Body of pancreas (tissue), 4 donors: ENCODE results near the gene ASTN1. TPM values are rescaled to one million over a fixed set of nuclear protein-coding genes. Genes with fewer than 3 reads are reported as not detected.

Source experiments
- ATAC-seq: fragments of 150-250 bp; one replicate; pipeline ENCODE4 v1.9.1; 2016
- DNase-seq, 4 donors: peaks; one replicate each; pipeline ENCODE4 v3.0.0-alpha.2; 2019
- H3K27ac ChIP-seq, 4 donors: fragments of 200-600 bp; sonication (generic); 1 replicate in 3 of 4; 2 replicates in 1 of 4; pipeline versions ENCODE4 v1.5.1 to v1.6.1; 2016 to 2019; ENCODE audit warnings: mild to moderate bottlenecking in 1 of 4, mixed read lengths in 1 of 4, moderate library complexity in 1 of 4
- H3K27me3 ChIP-seq, 2 donors: fragments of 200-600 bp; sonication (generic); one replicate each; pipeline ENCODE4 v1.6.0; 2016; ENCODE audit warnings: mild to moderate bottlenecking in 1 of 2
- H3K36me3 ChIP-seq, 2 donors: fragments of 200-600 bp; sonication (generic); replicated peaks in 1 of 2; 2 replicates each; pipeline ENCODE4 v1.5.1; 2016; ENCODE audit warnings: low read depth in 2 of 2; ENCODE audit not compliant: insufficient read depth in 1 of 2
- H3K4me1 ChIP-seq: fragments of 200-600 bp; sonication (generic); one replicate; pipeline ENCODE4 v1.6.0; 2016
- H3K4me3 ChIP-seq, 2 donors: fragments of 200-600 bp; sonication (generic); 1 replicate in 1 of 2; 2 replicates in 1 of 2; pipeline ENCODE4 v1.5.1; 2016 to 2019
- H3K9me3 ChIP-seq, 3 donors: fragments of 200-600 bp; sonication (generic); 1 replicate in 2 of 3; 2 replicates in 1 of 3; pipeline ENCODE4 v1.5.1; 2016
- POLR2A ChIP-seq, 3 donors: fragments of 450-650 bp; IDR thresholded peaks; one replicate each; pipeline ENCODE4 v1.6.1; 2016; ENCODE audit warnings: antibody characterized with exemption in 3 of 3, mild to moderate bottlenecking in 2 of 3
- WGBS, 2 donors: methylation state at CpG; one replicate each; pipeline ENCODE4 v1.1.5; 2017; 5-methylcytosine and 5-hydroxymethylcytosine counted together
- intact Hi-C: fragments of 100-400 bp; cut with DNase I; formaldehyde crosslinking; loops from one replicate; pipeline ENCODE4 v1.15.1; 2023
- total RNA-seq, 2 donors: library from RNA; depleted of rRNA; stranded (reverse); fragments of >200 nt; gene quantifications; one replicate each; pipeline ENCODE4 v1.1.0, GENCODE V29; 2016
- TF ChIP-seq, protein P1 (sequence below), 7 experiments: fragments of 450-650 bp in 4 of 7; fragments of 200-600 bp in 3 of 7; sonication (generic) in 3 of 7; IDR thresholded peaks; one replicate each; pipeline ENCODE4 v1.5.1; 2016 to 2019; ENCODE audit warnings: antibody characterized with exemption in 7 of 7

Gene ASTN1
- total RNA-seq, 2 donors from 2014 or later: 0.66 to 0.78 TPM

DNA sequence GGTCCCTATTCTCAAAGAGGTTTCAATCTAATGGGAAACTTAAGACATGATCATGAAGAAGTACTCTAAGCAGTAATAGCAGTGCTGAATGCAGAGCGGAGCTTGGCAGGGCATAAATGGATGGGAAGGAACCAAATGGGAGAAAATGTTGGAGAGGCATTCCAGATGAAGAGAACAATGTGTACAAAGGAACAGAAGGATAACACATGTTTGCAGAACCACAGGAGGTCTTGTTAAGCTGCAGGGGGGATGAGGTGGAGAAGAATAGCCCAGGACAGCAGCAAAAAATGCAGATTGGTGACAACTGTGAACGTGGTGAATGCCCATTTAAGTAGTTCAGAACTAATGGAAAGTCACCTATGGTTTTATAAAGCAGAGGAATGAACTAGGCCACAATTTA lies 99.1 kb downstream of the ASTN1 start:
- Histone ChIP-seq H3K9me3 (no peaks in the 10 kb centered on the region), H3K27ac (no peak overlapping the region), H3K27me3 (no peaks in the 10 kb centered on the region), H3K36me3 (no peaks in the 10 kb centered on the region), H3K4me1 (no peaks in the 10 kb centered on the region), H3K4me3 (no peak overlapping the region)
- no peak for DNase-seq
- TF ChIP-seq, protein P1, sequence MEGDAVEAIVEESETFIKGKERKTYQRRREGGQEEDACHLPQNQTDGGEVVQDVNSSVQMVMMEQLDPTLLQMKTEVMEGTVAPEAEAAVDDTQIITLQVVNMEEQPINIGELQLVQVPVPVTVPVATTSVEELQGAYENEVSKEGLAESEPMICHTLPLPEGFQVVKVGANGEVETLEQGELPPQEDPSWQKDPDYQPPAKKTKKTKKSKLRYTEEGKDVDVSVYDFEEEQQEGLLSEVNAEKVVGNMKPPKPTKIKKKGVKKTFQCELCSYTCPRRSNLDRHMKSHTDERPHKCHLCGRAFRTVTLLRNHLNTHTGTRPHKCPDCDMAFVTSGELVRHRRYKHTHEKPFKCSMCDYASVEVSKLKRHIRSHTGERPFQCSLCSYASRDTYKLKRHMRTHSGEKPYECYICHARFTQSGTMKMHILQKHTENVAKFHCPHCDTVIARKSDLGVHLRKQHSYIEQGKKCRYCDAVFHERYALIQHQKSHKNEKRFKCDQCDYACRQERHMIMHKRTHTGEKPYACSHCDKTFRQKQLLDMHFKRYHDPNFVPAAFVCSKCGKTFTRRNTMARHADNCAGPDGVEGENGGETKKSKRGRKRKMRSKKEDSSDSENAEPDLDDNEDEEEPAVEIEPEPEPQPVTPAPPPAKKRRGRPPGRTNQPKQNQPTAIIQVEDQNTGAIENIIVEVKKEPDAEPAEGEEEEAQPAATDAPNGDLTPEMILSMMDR (IDR thresholded peaks at IDR 0.05): no peak
- no peak for TF ChIP-seq POLR2A (IDR thresholded peaks at IDR 0.05)
- WGBS, 2 donors: 49 to 56% methylated on average over 2 of the region's 2 CpGs
- intact Hi-C loops: no loop called here
- no peak for ATAC-seq

DNA sequence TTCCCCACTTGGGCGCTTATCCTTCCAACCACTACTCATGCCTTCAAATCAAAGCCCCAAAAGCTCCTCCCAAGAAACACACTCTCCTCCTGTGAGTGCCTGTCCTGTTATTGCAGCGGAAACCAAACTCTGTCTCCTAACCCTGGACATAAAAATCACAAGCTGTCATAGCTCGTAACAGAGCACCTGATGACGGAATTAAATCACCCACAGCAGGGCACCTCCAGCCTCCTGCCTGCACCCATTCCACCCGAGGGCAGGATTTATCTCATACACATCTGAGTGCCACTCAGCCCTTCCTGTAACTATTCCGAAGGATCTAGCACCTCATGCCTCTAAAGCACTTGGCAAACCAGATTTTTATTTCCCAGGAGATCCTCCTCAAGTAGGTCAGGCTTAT lies 100.9 kb downstream of the ASTN1 start:
- 64 to 81% methylated on average over 6 of the region's 6 CpGs for WGBS, 2 donors
- H3K9me3 ChIP-seq: no peaks in the 10 kb centered on the region

DNA sequence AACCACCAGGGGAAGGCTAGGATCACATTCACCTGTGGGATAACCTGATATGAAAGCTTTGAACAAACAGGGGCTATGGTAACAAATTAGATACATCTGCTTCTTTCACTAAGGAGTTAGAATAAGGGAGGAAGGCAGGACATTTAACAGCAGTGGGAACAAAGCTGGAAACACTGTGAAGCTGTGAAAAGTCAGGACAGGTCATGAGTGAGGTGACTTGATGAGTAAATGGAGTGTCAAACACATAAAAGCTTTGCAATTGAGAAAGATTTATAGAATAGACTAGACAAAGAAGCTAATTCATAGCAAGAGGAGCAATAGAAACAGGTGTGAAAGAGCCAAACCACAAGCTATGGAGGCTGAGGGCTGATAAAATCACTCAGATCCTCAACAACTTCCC lies 110.0 kb downstream of the ASTN1 start:
- intact Hi-C loops: no loop called here
- H3K4me3 ChIP-seq: no peak overlapping the region
- DNase-seq (no peak), ATAC-seq (no peak)
- no peaks in the 10 kb centered on the region for H3K36me3 ChIP-seq
- no peak for TF ChIP-seq POLR2A (IDR thresholded peaks at IDR 0.05)
- TF ChIP-seq, protein P1 (IDR thresholded peaks at IDR 0.05): no peak
- no peak overlapping the region for H3K27ac ChIP-seq
- H3K9me3 ChIP-seq: no peaks in the 10 kb centered on the region
- H3K4me1 ChIP-seq: no peaks in the 10 kb centered on the region
- H3K27me3 ChIP-seq: no peaks in the 10 kb centered on the region

More for the DNA sequence above, 100.9 kb downstream of the ASTN1 start:
- DNase-seq (no peak), ATAC-seq (no peak)
- Histone ChIP-seq H3K27ac (no peak overlapping the region), H3K36me3 (no peaks in the 10 kb centered on the region), H3K4me1 (no peaks in the 10 kb centered on the region), H3K27me3 (no peaks in the 10 kb centered on the region), H3K4me3 (no peak overlapping the region)
- intact Hi-C loops: no loop called here
- TF ChIP-seq POLR2A (IDR thresholded peaks at IDR 0.05): no peak
- TF ChIP-seq, protein P1 (IDR thresholded peaks at IDR 0.05): no peak

DNA sequence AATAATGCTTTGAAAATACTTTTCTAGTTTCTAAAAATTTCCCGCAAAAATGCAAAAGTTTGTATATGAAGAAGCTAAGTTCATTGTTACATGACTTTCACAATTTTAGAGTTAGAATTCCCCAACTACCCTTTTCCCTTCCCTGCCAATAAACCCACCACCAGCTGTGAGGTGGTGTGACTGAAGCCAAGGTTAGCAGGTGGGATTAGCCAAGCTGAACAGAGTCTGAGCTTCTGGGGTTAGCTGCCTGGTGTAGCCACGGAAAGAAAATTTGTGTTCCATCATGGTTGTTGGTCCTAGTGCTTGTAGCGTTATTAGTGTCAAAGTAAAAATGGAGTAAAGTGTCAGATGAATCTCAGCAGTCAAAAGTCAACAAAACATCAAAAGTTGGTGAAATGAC lies 110.9 kb downstream of the ASTN1 start:
- H3K27ac ChIP-seq: no peak overlapping the region
- H3K4me1 ChIP-seq: no peaks in the 10 kb centered on the region
- no peaks in the 10 kb centered on the region for H3K27me3 ChIP-seq
- WGBS, 2 donors: 73 to 79% methylated on average over 3 of the region's 3 CpGs
- H3K36me3 ChIP-seq: no peaks in the 10 kb centered on the region
- TF ChIP-seq, protein P1 (IDR thresholded peaks at IDR 0.05): no peak
- no peak for TF ChIP-seq POLR2A (IDR thresholded peaks at IDR 0.05)
- DNase-seq: no peak
- intact Hi-C loops: no loop called here
- H3K4me3 ChIP-seq: no peak overlapping the region
- no peaks in the 10 kb centered on the region for H3K9me3 ChIP-seq
- ATAC-seq: no peak

DNA sequence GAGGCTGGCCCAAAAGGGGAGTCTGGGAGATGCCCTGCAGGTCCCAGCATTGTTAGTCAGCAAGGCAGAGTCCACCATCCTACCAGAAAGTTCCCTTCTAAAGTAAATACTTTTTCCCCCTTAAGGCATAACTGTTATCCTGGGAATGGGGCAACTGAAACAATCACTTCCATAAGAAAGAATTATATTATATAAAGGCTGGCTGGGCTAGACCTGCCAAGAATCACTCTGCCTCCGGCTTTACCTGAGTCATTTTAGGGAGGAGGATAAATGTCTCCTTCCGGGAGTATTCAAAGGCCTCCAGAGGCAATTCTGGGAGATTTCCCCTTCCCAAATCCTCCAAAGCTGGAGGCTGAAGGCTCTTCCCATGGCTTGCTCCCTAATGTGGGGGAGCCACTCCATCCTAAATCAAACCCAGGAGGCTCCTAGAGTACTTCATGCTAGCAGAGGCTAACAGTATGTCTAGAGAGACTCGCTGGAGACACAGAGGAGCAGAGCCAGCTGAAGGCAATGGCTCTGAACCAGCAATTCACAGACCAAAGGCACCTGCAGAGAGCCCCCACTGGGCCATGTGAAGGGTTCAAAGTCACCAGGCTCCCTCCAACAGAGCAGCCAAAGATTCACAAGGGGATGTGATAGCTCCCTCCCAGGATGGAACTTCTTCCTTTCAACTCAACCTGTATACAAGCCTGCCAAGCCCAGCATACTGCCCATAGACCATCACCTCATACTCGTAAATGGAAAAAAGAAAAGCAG lies 116.0 kb downstream of the ASTN1 start:
- ATAC-seq (no peak), DNase-seq (no peak)
- Histone ChIP-seq H3K4me3 (no peak overlapping the region), H3K36me3 (no peaks in the 10 kb centered on the region), H3K9me3 (no peaks in the 10 kb centered on the region), H3K27me3 (no peaks in the 10 kb centered on the region), H3K27ac (no peak overlapping the region), H3K4me1 (no peaks in the 10 kb centered on the region)
- 64 to 69% methylated on average over 4 of the region's 4 CpGs for WGBS, 2 donors
- intact Hi-C loops: no loop called here
- TF ChIP-seq, protein P1 (IDR thresholded peaks at IDR 0.05): no peak
- no peak for TF ChIP-seq POLR2A (IDR thresholded peaks at IDR 0.05)
